ENCODE results near the gene CCR2. TPM values are rescaled to one million over a fixed set of nuclear protein-coding genes. Genes with fewer than 3 reads are reported as not detected.

CCR2 gene
- polyA plus RNA-seq, 1 donor from 2014 or later, result not detected

DNA sequence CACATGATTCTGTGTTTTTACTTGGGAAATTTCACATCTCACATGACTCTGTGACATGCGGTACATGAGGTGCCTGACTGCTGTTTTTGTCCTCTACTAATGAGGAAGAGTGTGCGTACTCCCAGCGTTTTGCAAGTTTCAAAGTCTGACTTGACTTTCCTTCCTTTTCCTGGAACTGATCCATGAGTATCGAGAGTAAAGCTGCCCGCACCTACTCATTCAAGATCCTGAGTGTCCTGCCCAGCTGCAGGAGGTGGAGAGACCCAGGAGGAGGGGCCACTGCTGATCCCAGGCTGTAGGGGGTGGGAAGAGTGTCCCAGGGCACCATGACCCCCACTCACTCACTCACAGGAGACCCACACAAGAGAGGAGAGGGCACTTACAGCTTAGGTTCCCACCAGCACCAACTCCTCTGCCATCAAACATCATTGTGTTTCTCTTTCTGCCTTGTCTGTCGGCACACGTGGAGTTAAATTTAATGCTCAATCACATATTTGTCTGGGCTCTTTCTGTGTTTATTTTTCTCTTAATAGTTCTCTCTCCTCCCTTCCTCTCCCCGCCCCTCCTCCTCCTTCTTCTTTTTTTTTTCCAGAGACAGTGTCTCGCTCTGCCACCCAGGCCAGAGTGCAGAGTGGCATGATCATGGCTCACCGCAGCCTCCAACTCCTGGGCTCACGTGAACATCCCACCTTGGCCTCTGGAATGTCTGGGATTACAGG lies 51.5 kb downstream of the CCR2 start:
- Histone ChIP-seq H2AFZ (ENCODE audit: low read depth, low read length) (no peak overlapping the region), H3K27ac (ENCODE audit: low read length) (no peak overlapping the region), H3K4me2 (ENCODE audit: low read length) (no peak overlapping the region), H4K20me1 (ENCODE audit: insufficient read depth) (no peaks in the 10 kb centered on the region), H3K9me2 (ENCODE audit: insufficient read depth, low read length) (no peaks in the 10 kb centered on the region), H3K79me2 (replicated peaks; ENCODE audit: insufficient read depth, low read length) (no peaks in the 10 kb centered on the region), H3F3A (ENCODE audit: insufficient read depth, low read length, poor library complexity, severe bottlenecking) (no peaks in the 10 kb centered on the region), H3K36me3 (ENCODE audit: insufficient read depth, low read length) (no peaks in the 10 kb centered on the region), H3K9ac (ENCODE audit: low read length) (no peak overlapping the region), H3K9me3 (ENCODE audit: low read length) (no peaks in the 10 kb centered on the region), H3K4me3 (ENCODE audit: low read length) (no peak overlapping the region), H3K27me3 (ENCODE audit: insufficient read depth, low read depth, low read length) (no peaks in the 10 kb centered on the region)
- TF ChIP-seq, protein P1, sequence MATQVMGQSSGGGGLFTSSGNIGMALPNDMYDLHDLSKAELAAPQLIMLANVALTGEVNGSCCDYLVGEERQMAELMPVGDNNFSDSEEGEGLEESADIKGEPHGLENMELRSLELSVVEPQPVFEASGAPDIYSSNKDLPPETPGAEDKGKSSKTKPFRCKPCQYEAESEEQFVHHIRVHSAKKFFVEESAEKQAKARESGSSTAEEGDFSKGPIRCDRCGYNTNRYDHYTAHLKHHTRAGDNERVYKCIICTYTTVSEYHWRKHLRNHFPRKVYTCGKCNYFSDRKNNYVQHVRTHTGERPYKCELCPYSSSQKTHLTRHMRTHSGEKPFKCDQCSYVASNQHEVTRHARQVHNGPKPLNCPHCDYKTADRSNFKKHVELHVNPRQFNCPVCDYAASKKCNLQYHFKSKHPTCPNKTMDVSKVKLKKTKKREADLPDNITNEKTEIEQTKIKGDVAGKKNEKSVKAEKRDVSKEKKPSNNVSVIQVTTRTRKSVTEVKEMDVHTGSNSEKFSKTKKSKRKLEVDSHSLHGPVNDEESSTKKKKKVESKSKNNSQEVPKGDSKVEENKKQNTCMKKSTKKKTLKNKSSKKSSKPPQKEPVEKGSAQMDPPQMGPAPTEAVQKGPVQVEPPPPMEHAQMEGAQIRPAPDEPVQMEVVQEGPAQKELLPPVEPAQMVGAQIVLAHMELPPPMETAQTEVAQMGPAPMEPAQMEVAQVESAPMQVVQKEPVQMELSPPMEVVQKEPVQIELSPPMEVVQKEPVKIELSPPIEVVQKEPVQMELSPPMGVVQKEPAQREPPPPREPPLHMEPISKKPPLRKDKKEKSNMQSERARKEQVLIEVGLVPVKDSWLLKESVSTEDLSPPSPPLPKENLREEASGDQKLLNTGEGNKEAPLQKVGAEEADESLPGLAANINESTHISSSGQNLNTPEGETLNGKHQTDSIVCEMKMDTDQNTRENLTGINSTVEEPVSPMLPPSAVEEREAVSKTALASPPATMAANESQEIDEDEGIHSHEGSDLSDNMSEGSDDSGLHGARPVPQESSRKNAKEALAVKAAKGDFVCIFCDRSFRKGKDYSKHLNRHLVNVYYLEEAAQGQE (IDR thresholded peaks at IDR 0.05; ENCODE audit: borderline replicate concordance), result no peak
- no peak for TF ChIP-seq TAF1 (IDR thresholded peaks at IDR 0.05; ENCODE audit: low read depth)
- TF ChIP-seq RAD21 (conservative IDR thresholded peaks at IDR 0.05), result no peak
- TF ChIP-seq MXI1 (conservative IDR thresholded peaks at IDR 0.05; ENCODE audit: poor library complexity, severe bottlenecking), result no peak
- no peak for TF ChIP-seq POLR2AphosphoS5 (IDR thresholded peaks at IDR 0.05)
- no peak for TF ChIP-seq EP300 (conservative IDR thresholded peaks at IDR 0.05; ENCODE audit: poor library complexity, severe bottlenecking)
- TF ChIP-seq, protein P2, sequence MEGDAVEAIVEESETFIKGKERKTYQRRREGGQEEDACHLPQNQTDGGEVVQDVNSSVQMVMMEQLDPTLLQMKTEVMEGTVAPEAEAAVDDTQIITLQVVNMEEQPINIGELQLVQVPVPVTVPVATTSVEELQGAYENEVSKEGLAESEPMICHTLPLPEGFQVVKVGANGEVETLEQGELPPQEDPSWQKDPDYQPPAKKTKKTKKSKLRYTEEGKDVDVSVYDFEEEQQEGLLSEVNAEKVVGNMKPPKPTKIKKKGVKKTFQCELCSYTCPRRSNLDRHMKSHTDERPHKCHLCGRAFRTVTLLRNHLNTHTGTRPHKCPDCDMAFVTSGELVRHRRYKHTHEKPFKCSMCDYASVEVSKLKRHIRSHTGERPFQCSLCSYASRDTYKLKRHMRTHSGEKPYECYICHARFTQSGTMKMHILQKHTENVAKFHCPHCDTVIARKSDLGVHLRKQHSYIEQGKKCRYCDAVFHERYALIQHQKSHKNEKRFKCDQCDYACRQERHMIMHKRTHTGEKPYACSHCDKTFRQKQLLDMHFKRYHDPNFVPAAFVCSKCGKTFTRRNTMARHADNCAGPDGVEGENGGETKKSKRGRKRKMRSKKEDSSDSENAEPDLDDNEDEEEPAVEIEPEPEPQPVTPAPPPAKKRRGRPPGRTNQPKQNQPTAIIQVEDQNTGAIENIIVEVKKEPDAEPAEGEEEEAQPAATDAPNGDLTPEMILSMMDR (IDR thresholded peaks at IDR 0.05; ENCODE audit: poor library complexity, severe bottlenecking), result no peak
- no peak for TF ChIP-seq SMC3 (conservative IDR thresholded peaks at IDR 0.05; ENCODE audit: poor library complexity)

DNA sequence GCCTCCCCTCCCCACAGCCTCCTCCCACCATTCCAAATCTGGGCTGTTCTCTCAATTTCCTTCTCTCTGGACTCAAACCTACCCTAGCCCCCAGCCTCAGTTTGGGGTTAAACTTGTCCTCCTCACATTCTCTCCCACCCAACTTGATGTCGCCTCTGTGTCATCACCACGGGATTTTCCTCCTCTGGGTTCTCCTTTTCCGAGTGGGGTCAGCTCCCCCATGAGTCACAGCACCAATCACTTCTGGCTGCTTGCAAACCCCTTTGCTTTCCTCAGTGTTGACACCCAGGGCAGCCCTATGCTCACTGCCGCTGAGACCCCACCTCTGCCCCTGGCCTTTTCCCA lies 52.5 kb downstream of the CCR2 start:
- H3K9me2 ChIP-seq (ENCODE audit: insufficient read depth, low read length), result no peaks in the 10 kb centered on the region
- no peaks in the 10 kb centered on the region for H3K36me3 ChIP-seq (ENCODE audit: insufficient read depth, low read length)
- TF ChIP-seq EP300 (conservative IDR thresholded peaks at IDR 0.05; ENCODE audit: poor library complexity, severe bottlenecking) (no peak), SMC3 (conservative IDR thresholded peaks at IDR 0.05; ENCODE audit: poor library complexity) (no peak), POLR2AphosphoS5 (IDR thresholded peaks at IDR 0.05) (no peak), TAF1 (IDR thresholded peaks at IDR 0.05; ENCODE audit: low read depth) (no peak), EZH2 (IDR thresholded peaks at IDR 0.05; ENCODE audit: borderline replicate concordance, insufficient read depth, low read length, poor library complexity, severe bottlenecking) (no peak), RAD21 (conservative IDR thresholded peaks at IDR 0.05) (no peak), MXI1 (conservative IDR thresholded peaks at IDR 0.05; ENCODE audit: poor library complexity, severe bottlenecking) (no peak)
- TF ChIP-seq, protein P2 (IDR thresholded peaks at IDR 0.05; ENCODE audit: poor library complexity, severe bottlenecking), result no peak
- TF ChIP-seq, protein P1 (IDR thresholded peaks at IDR 0.05; ENCODE audit: borderline replicate concordance), result no peak
- no peaks in the 10 kb centered on the region for H3F3A ChIP-seq (ENCODE audit: insufficient read depth, low read length, poor library complexity, severe bottlenecking)
- no peaks in the 10 kb centered on the region for H3K27me3 ChIP-seq (ENCODE audit: insufficient read depth, low read depth, low read length)
- no peak overlapping the region for H3K27ac ChIP-seq (ENCODE audit: low read length)
- H3K4me3 ChIP-seq (ENCODE audit: low read length), result no peak overlapping the region
- no peak overlapping the region for H3K4me2 ChIP-seq (ENCODE audit: low read length)
- no peaks in the 10 kb centered on the region for H4K20me1 ChIP-seq (ENCODE audit: insufficient read depth)
- H3K9ac ChIP-seq (ENCODE audit: low read length), result no peak overlapping the region
- H2AFZ ChIP-seq (ENCODE audit: low read depth, low read length), result no peak overlapping the region
- no peaks in the 10 kb centered on the region for H3K79me2 ChIP-seq (replicated peaks; ENCODE audit: insufficient read depth, low read length)
- H3K9me3 ChIP-seq (ENCODE audit: low read length), result no peaks in the 10 kb centered on the region

Measured in neural cell (in vitro differentiated cells).